ENCODE data around the gene ITIH3.

ITIH3 gene, protein sequence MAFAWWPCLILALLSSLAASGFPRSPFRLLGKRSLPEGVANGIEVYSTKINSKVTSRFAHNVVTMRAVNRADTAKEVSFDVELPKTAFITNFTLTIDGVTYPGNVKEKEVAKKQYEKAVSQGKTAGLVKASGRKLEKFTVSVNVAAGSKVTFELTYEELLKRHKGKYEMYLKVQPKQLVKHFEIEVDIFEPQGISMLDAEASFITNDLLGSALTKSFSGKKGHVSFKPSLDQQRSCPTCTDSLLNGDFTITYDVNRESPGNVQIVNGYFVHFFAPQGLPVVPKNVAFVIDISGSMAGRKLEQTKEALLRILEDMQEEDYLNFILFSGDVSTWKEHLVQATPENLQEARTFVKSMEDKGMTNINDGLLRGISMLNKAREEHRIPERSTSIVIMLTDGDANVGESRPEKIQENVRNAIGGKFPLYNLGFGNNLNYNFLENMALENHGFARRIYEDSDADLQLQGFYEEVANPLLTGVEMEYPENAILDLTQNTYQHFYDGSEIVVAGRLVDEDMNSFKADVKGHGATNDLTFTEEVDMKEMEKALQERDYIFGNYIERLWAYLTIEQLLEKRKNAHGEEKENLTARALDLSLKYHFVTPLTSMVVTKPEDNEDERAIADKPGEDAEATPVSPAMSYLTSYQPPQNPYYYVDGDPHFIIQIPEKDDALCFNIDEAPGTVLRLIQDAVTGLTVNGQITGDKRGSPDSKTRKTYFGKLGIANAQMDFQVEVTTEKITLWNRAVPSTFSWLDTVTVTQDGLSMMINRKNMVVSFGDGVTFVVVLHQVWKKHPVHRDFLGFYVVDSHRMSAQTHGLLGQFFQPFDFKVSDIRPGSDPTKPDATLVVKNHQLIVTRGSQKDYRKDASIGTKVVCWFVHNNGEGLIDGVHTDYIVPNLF

DNA sequence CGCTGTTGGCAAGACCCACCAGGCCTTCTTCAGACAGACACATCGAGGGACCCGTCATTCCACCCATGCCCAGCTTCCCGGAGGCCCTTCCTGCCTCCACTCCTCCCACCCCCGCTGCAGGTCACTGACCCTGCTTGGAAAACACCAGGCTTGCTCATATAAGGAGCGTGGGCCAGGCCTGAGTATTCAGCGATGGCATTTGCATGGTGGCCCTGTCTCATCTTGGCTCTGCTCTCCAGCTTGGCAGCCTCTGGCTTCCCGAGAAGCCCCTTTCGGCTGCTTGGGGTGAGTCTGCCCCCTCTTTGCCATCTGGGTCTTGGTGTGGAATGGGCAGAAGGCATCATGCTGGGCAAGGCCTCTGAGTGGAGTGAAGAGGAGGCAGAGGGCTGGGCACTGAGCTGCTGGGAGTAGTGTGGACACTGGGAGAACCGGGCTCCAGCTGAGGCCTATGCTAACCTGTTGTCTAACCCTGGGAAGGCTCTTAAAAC lies at the start of gene ITIH3:
TSS of gene ITIH3 (plus strand) at position 185 of the 488 bp plus-strand sequence. CDS start at position 193, 8 bp downstream.
- Mint-ChIP-seq H3K4me3 (no peak within 1 kb of the TSS), H3K9me3 (no peaks in the 10 kb centered on the region), H3K27ac (ENCODE audit: low read depth) (no peak within 1 kb of the TSS), H3K4me1 (peaks cover 5% of the 10 kb centered on the region), H3K27me3 (no peaks in the 10 kb centered on the region), H3K36me3 (ENCODE audit: insufficient read depth) (peaks cover 2% of the 10 kb centered on the region)
- no peak for ATAC-seq (replicated peaks; ENCODE audit: extremely low read depth, poor library complexity, severe bottlenecking)
- DNase-seq (ENCODE audit: low spot score in 2 of 2), result no peak

DNA sequence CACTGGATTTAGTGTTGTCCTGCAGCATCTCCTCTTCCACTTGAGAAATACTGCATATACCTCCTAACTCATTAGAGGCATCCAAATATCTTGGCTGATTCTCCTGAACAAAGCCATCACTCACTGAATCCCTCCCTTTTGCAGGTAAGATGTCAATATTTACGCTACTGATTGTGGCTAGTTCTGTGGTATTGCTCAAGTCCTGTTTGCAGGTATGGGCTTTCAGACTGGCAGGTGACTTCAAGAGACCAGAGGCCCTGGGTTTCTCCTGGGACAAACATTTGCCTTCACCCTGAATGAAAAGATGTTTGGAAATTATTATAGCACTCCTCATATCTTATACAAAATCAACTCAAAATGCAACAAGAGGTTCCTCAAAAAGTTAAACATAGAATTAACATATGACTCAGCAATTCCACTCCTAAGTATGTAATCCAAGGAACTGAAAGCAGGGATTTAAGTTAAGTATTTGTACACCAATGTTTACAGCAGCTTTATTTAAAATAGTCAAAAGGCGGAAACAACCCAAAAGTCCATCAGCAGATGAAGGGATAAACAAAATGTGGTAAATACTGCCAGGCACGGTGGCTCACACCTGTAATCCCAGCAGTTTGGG lies 42.4 kb upstream of the ITIH3 start:
- Mint-ChIP-seq H3K36me3 (ENCODE audit: insufficient read depth) (peaks cover 54% of the 10 kb centered on the region), H3K9me3 (no peaks in the 10 kb centered on the region), H3K27ac (ENCODE audit: low read depth) (no peak overlapping the region), H3K4me3 (no peak overlapping the region), H3K4me1 (no peaks in the 10 kb centered on the region), H3K27me3 (no peaks in the 10 kb centered on the region)
- ATAC-seq (replicated peaks; ENCODE audit: extremely low read depth, poor library complexity, severe bottlenecking) (no peak), DNase-seq (ENCODE audit: low spot score in 2 of 2) (no peak)

DNA sequence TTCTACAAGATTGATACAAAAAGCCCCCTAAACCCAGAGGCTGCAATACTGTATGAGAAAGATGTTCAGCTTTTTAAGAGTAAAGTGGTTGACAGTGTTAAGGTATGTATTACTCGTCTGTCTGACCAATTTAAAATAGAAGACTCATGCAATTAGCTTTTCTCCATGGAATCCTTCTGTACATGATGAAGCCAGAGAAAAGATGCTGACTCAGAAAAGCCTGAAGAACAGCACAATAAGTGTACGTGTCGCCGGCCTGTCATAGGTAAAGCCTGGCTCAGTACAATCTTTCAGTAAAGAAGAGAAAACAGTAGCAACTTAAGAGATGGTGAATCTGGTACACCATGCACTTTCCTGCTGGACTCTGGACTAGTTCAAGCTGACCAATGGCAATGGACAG lies 40.2 kb upstream of the ITIH3 start:
- H3K9me3 Mint-ChIP-seq, result no peaks in the 10 kb centered on the region
- H3K4me1 Mint-ChIP-seq, result no peaks in the 10 kb centered on the region
- peaks cover 55% of the 10 kb centered on the region for H3K36me3 Mint-ChIP-seq (ENCODE audit: insufficient read depth)
- no peak for ATAC-seq (replicated peaks; ENCODE audit: extremely low read depth, poor library complexity, severe bottlenecking)
- no peaks in the 10 kb centered on the region for H3K27me3 Mint-ChIP-seq
- no peak overlapping the region for H3K27ac Mint-ChIP-seq (ENCODE audit: low read depth)
- DNase-seq (ENCODE audit: low spot score in 2 of 2), result no peak
- no peak overlapping the region for H3K4me3 Mint-ChIP-seq

DNA sequence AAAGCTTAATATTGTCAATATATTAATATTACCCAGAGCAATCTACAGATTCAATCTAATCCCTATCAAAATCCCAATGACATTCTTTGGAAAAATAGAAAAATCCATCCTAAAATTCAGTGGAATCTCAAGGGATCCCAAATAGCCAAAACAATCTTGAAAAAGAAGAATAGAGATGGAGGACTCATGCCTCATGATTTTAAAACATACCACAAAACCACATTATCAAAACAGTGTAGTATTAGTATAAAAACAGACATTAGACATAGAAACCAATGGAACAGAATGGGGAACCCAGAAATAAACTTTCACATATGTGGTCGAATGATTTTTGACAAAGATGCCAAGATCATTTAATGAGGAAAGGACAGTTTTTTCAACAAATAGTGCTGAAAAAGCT lies 38.5 kb upstream of the ITIH3 start:
- peaks cover 48% of the 10 kb centered on the region for H3K36me3 Mint-ChIP-seq (ENCODE audit: insufficient read depth)

DNA sequence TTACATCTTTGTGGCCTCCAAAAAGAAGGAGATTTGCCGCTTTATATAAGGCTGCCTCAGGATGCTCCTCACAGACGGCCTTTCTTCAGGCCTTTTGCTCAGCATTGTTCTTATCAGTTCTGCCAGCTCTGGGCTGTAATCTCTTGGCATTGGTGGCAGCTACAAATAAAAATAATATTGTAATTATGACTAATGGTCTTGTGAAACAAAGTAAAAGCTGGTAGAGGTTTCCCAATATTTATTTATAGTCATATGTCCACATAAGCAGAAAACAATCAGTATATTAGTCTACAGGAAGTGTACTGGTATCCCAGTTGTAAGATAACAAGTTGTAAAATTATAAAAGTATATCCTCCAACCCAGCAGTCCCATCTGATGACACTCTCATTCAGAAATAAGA lies 31.1 kb upstream of the ITIH3 start:
- Mint-ChIP-seq H3K27ac (ENCODE audit: low read depth) (no peak overlapping the region), H3K9me3 (no peaks in the 10 kb centered on the region), H3K27me3 (no peaks in the 10 kb centered on the region), H3K4me3 (no peak overlapping the region), H3K36me3 (ENCODE audit: insufficient read depth) (peaks cover 57% of the 10 kb centered on the region), H3K4me1 (no peaks in the 10 kb centered on the region)
- DNase-seq (ENCODE audit: low spot score in 2 of 2) (no peak), ATAC-seq (replicated peaks; ENCODE audit: extremely low read depth, poor library complexity, severe bottlenecking) (no peak)

More for the DNA sequence above, 38.5 kb upstream of the ITIH3 start:
- Mint-ChIP-seq H3K9me3 (no peaks in the 10 kb centered on the region), H3K27ac (ENCODE audit: low read depth) (no peak overlapping the region), H3K27me3 (no peaks in the 10 kb centered on the region), H3K4me1 (no peaks in the 10 kb centered on the region), H3K4me3 (no peak overlapping the region)
- DNase-seq (ENCODE audit: low spot score in 2 of 2), result no peak
- no peak for ATAC-seq (replicated peaks; ENCODE audit: extremely low read depth, poor library complexity, severe bottlenecking)

DNA sequence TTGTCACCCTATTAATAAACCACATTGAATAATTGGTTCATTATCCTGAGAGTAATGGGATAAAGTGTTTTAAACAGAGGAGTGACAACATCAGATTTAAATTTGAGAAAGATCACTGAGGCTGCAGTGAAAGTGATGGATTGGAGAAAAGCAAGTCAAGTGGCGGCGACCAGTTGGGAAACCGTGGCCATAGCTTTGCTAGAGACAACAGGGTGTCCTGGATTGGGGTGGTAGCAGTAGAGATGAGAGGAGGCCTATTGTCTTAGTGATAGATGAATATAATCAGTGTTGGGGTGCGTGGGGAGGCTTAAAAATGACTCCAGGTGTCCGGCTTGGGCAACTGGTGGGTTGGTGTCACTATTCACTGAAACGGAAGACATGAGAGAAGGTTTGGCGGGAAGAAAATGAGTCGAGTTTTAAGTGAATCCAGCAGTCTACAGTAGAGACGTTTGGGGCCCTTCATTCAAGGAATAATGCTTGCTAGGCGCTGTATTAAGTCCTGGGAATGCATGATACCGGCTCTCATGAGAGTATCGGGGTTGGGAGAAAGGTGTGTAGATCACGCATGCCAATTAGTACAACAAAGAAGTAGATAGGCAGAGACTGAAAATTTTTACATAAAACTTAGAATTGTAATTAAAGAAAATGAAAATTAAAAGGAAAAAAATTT lies 24.7 kb upstream of the ITIH3 start:
- no peaks in the 10 kb centered on the region for H3K27me3 Mint-ChIP-seq
- H3K4me3 Mint-ChIP-seq, result peak overlapping the region; percentile 94
- peak overlapping the region; percentile 74 for H3K27ac Mint-ChIP-seq (ENCODE audit: low read depth)
- ATAC-seq (replicated peaks; ENCODE audit: extremely low read depth, poor library complexity, severe bottlenecking) (no peak), DNase-seq (ENCODE audit: low spot score in 2 of 2) (no peak)
- H3K36me3 Mint-ChIP-seq (ENCODE audit: insufficient read depth), result peaks cover 33% of the 10 kb centered on the region
- H3K9me3 Mint-ChIP-seq, result no peaks in the 10 kb centered on the region
- peaks cover 21% of the 10 kb centered on the region for H3K4me1 Mint-ChIP-seq

DNA sequence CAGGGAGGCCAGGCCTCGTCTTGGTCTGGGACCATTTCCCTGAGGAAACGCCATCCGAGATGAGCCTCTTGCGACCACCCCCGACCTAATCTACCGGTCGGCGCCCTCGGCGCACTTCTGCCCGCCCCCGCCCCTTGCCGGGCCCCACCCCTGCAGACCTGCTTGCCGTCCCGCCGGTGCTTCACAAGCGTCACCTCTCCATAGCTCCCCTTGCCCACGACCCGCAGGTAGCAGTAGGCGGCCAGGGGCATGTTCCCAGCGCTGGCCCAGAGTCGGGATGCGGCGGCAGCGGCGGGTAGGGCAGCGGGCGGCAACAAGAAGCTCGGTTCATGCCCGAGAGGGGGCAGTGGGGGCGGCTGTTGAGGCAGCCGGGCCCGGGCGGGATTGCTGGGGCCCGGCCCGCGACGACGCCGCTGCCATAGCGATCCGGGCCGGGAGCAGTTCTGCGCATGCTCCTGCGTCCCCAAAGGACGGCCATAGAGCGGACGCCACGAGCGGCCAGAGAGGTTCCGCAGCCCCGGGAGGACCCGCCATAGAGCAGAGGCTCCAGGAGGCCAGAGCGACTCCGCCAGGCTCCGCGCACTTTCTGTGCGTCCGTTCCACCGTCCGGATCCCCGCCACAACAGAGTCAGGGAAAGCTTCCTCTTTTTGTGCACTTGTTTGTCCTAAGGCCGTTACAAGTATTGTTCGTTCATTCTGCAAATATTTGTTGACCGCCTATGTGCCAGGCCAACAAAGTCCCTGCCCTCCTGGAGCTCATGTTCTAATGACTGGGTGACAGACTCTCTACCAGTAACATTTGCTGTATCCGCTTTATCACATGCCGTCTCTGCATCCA lies 23.9 kb upstream of the ITIH3 start, which contains the start of gene NEK4:
TSS of gene NEK4 (minus strand) at position 445 of the 838 bp plus-strand sequence. CDS start at position 251, 194 bp downstream.
- peak; percentile 85 for ATAC-seq (replicated peaks; ENCODE audit: extremely low read depth, poor library complexity, severe bottlenecking)
- Mint-ChIP-seq H3K9me3 (no peaks in the 10 kb centered on the region), H3K36me3 (ENCODE audit: insufficient read depth) (peaks cover 25% of the 10 kb centered on the region), H3K27me3 (no peaks in the 10 kb centered on the region), H3K27ac (ENCODE audit: low read depth) (peak within 1 kb of the TSS; percentile 74), H3K4me3 (peak within 1 kb of the TSS; percentile 94), H3K4me1 (peaks cover 21% of the 10 kb centered on the region)
- peak; percentile 56 to 59 for DNase-seq (ENCODE audit: low spot score in 2 of 2)

DNA sequence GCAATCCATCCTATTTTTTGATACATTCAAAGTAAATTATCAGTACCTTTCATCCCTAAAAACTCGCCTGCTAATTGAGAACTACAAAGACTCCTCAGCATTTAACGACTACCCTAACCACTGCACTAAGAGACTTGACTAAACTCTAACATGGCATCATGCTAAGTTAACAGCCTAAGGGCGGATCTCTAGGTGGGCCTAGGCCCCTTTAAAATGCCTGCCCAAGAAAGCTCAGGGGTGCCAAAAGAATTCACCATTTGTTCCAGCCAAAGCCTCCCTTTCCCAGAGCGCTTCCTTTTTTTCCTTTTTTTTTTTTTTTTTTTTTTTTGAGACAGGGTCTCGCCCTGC lies 23.3 kb upstream of the ITIH3 start:
- Mint-ChIP-seq H3K36me3 (ENCODE audit: insufficient read depth) (peaks cover 20% of the 10 kb centered on the region), H3K9me3 (no peaks in the 10 kb centered on the region), H3K4me1 (peaks cover 21% of the 10 kb centered on the region), H3K27me3 (no peaks in the 10 kb centered on the region), H3K4me3 (peak overlapping the region; percentile 94), H3K27ac (ENCODE audit: low read depth) (peak overlapping the region; percentile 74)
- ATAC-seq (replicated peaks; ENCODE audit: extremely low read depth, poor library complexity, severe bottlenecking) (peak; percentile 17), DNase-seq (ENCODE audit: low spot score in 2 of 2) (no peak)

DNA sequence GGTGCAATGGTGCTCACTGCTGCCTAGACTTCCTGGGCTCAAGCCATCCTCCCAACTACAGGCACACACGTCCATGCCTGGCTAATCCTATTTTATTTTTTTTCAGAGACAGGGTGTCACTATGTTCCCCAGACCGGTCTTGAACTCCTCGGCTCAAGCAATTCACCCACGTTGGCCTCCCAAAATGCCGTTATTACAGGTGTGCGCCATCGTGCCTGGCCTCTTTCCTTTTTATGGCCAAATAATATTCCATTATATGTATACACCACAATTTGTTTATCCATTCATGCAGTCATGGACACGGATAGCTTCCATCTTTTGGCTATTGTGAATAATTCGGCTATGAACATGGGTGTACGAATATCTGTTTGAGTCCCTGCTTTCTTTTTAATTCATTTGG lies 22.9 kb upstream of the ITIH3 start:
- ATAC-seq (replicated peaks; ENCODE audit: extremely low read depth, poor library complexity, severe bottlenecking) (no peak), DNase-seq (ENCODE audit: low spot score in 2 of 2) (no peak)
- peak overlapping the region; percentile 74 for H3K27ac Mint-ChIP-seq (ENCODE audit: low read depth)
- no peaks in the 10 kb centered on the region for H3K27me3 Mint-ChIP-seq
- H3K4me3 Mint-ChIP-seq, result peak overlapping the region; percentile 94
- no peaks in the 10 kb centered on the region for H3K9me3 Mint-ChIP-seq
- H3K36me3 Mint-ChIP-seq (ENCODE audit: insufficient read depth), result peaks cover 20% of the 10 kb centered on the region
- peaks cover 21% of the 10 kb centered on the region for H3K4me1 Mint-ChIP-seq

DNA sequence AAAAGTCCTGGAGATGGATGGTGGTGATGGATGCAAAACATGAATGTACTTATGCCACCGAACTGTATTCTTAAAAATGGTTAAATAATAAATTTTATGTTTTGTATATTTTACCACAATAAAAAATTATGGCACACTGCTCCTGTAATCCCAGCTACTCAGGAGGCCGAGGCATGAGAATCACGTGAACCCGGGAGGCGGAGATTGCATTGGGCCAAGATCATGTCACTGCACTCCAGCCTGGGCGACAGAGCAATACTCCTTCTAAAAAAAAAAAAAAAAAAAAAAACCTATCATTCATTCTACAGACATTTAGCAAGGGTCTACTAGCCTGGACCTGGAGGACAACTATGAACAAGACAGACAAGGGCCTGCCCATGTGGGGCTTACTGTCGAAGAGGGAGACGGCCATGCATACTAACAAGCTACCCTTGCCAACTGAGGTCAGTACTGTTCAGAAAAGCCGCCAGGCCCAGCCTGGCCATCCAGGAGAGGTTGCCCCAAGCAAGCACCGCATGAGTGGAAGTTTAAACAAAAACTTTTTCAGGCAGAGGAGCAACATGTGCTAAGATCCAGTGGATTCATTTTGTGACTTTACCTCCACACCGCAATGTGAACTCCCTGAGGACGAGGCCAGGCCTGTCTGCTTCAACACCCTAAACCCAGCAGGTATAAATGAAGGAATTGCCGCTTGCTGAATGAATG lies 21.1 kb upstream of the ITIH3 start:
- DNase-seq (ENCODE audit: low spot score in 2 of 2) (peak in 1 of 2 donors; percentile 7), ATAC-seq (replicated peaks; ENCODE audit: extremely low read depth, poor library complexity, severe bottlenecking) (no peak)
- H3K27ac Mint-ChIP-seq (ENCODE audit: low read depth), result no peak overlapping the region
- H3K4me1 Mint-ChIP-seq, result peaks cover 21% of the 10 kb centered on the region
- no peak overlapping the region for H3K4me3 Mint-ChIP-seq
- no peaks in the 10 kb centered on the region for H3K9me3 Mint-ChIP-seq
- peaks cover 12% of the 10 kb centered on the region for H3K36me3 Mint-ChIP-seq (ENCODE audit: insufficient read depth)
- peaks cover 5% of the 10 kb centered on the region for H3K27me3 Mint-ChIP-seq

All from central memory CD8-positive, alpha-beta T cell (primary cell).